ENCODE measurements around the gene CALCOCO1. TPM values are rescaled to one million over a fixed set of nuclear protein-coding genes. Genes with fewer than 3 reads are reported as not detected.

The CALCOCO1 gene
- total and polyA plus RNA-seq, 7 donors = 24.0 to 322 (median 232) TPM

DNA sequence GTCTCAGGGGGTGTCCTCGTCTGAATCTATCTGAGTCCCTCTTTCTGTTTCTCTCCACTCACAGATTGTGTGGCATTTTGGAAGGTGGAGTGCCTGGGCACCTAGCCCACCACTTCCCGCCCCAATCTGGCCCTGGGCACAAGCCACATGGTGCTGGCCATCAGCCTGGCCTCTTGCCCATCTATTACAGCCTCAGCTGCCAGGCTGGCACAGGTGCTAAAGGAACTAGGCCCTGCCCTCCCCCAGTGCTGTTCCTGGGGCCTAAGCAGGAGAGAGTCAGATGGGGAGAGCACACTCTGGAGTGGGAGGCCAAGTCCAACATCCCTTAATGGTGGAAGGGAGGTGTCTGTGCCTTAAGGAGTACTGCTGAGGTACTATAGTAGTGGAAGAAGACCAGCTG lies 8.3 kb upstream of the CALCOCO1 start:
- Histone ChIP-seq H3K4me3 (no peak overlapping the region), H3K36me3 (no peaks in the 10 kb centered on the region), H3K27me3 (peaks cover 23 to 51% (median 30%) of the 10 kb centered on the region in 3 donors), H3K27ac (no peak overlapping the region), H3K4me1 (peaks cover 0 to 19% (median 14%) of the 10 kb centered on the region in 4 donors), H3K9me3 (no peaks in the 10 kb centered on the region)
- 30 to 64% methylated on average over 2 of the region's 2 CpGs for WGBS, 2 donors
- TF ChIP-seq POLR2A (IDR thresholded peaks at IDR 0.05) = no peak
- TF ChIP-seq, protein P1, sequence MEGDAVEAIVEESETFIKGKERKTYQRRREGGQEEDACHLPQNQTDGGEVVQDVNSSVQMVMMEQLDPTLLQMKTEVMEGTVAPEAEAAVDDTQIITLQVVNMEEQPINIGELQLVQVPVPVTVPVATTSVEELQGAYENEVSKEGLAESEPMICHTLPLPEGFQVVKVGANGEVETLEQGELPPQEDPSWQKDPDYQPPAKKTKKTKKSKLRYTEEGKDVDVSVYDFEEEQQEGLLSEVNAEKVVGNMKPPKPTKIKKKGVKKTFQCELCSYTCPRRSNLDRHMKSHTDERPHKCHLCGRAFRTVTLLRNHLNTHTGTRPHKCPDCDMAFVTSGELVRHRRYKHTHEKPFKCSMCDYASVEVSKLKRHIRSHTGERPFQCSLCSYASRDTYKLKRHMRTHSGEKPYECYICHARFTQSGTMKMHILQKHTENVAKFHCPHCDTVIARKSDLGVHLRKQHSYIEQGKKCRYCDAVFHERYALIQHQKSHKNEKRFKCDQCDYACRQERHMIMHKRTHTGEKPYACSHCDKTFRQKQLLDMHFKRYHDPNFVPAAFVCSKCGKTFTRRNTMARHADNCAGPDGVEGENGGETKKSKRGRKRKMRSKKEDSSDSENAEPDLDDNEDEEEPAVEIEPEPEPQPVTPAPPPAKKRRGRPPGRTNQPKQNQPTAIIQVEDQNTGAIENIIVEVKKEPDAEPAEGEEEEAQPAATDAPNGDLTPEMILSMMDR (IDR thresholded peaks at IDR 0.05) = no peak
- no peak for TF ChIP-seq POLR2AphosphoS5 (IDR thresholded peaks at IDR 0.05)
- TF ChIP-seq EP300 (IDR thresholded peaks at IDR 0.05) = no peak
- intact Hi-C loops (cut with DNase I) = no loop called here
- no peak for DNase-seq

DNA sequence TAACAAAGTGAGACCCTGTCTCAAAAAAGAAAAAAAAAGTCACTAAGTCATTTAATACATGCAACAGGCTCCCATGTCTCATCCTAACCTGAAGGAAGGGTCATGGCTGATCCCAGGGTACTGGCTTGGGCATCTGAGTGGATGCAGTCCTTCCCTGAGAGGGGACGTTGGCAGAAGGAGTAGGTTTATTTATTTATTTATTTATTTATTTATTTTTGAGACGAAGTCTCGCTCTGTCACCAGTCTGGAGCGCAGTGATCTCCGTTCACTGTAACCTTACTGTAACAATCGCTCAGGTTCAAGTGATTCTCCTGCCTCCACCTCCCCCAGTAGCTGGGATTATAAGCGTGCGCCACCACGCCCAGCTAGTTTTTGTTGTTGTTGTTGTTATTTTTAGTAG lies 7.2 kb upstream of the CALCOCO1 start:
- DNase-seq = no peak

DNA sequence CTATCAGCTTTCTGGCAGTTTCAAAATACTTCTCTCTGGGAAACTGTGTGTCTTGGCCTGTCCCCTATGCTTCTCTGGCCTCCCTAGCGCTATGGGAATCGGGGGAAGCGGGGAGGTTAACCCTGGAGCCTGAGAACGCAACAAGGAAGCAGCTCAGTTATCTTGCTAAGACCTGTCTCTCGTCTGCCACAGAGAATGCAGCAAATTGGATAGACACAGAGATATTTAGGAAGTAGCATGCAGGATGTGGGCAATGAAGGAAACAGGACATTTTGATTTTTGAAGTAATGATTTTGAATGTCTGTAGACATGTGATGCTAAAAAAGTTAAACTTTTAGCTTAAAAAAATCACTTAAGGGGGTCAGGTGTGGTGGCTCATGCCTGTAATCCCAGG lies 6.6 kb upstream of the CALCOCO1 start:
- intact Hi-C loops (cut with DNase I) = no loop called here
- TF ChIP-seq, protein P1 (IDR thresholded peaks at IDR 0.05) = no peak
- TF ChIP-seq POLR2A (IDR thresholded peaks at IDR 0.05) (no peak), EP300 (IDR thresholded peaks at IDR 0.05) (no peak), POLR2AphosphoS5 (IDR thresholded peaks at IDR 0.05) (no peak)

More for the DNA sequence above, 7.2 kb upstream of the CALCOCO1 start:
- H3K36me3 ChIP-seq = no peaks in the 10 kb centered on the region
- H3K27ac ChIP-seq = no peak overlapping the region
- peaks cover 0 to 11% (median 6%) of the 10 kb centered on the region in 4 donors for H3K4me1 ChIP-seq
- intact Hi-C loops (cut with DNase I) = no loop called here
- H3K27me3 ChIP-seq = peaks cover 13 to 39% (median 19%) of the 10 kb centered on the region in 3 donors
- no peaks in the 10 kb centered on the region for H3K9me3 ChIP-seq
- no peak overlapping the region for H3K4me3 ChIP-seq
- TF ChIP-seq POLR2A (IDR thresholded peaks at IDR 0.05) (no peak), POLR2AphosphoS5 (IDR thresholded peaks at IDR 0.05) (no peak)
- TF ChIP-seq, protein P1 (IDR thresholded peaks at IDR 0.05) = no peak
- WGBS, 2 donors = 92 to 94% methylated on average over 9 of the region's 9 CpGs

DNA sequence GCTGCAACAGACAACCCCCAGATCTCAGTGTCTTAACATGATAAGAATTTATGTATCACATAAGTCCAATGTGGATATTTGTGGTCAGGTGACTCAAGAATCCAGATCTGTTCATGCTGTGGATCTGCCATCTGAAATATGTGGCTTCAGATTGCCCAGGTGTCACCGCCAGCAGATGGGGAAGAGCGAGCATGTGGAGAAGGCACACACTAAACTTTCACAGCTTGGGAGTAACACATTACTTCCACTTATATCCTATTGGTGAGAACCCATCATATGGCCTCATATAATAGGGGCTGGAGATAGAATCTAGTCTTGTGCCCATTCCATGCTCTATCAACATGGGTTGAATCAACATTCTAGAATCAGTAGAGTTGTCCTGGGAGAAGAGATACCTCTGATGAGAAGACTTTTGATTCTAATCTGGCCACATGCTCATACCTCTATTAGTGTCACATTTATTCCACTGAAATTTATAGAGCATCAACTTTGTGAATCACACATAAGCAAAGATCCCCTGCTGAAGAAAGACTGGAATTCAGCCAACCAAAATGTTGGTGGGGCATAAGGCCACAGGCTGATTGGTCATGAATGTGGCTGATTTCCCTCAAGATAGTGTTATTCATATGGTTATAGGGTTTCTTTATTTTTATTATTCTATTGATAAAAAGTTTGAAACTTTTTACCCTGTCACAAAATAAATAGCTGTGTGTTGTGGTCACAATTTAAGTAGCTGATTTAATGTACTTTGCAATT lies 6.0 kb upstream of the CALCOCO1 start:
- 89 to 97% methylated on average over 2 of the region's 2 CpGs for WGBS, 2 donors
- Histone ChIP-seq H3K9me3 (no peaks in the 10 kb centered on the region), H3K27me3 (peaks cover 1 to 27% (median 7%) of the 10 kb centered on the region in 3 donors), H3K27ac (no peak overlapping the region), H3K36me3 (no peaks in the 10 kb centered on the region), H3K4me3 (no peak overlapping the region), H3K4me1 (peaks cover 0 to 2% (median under 1%) of the 10 kb centered on the region in 4 donors)
- no peak for DNase-seq
- intact Hi-C loops (cut with DNase I) = no loop called here
- TF ChIP-seq, protein P1 (IDR thresholded peaks at IDR 0.05) = no peak
- TF ChIP-seq EP300 (IDR thresholded peaks at IDR 0.05) (no peak), POLR2A (IDR thresholded peaks at IDR 0.05) (no peak), POLR2AphosphoS5 (IDR thresholded peaks at IDR 0.05) (no peak)

More for the DNA sequence above, 6.6 kb upstream of the CALCOCO1 start:
- no peak for DNase-seq
- Histone ChIP-seq H3K9me3 (no peaks in the 10 kb centered on the region), H3K27ac (no peak overlapping the region), H3K27me3 (peaks cover 7 to 33% (median 13%) of the 10 kb centered on the region in 3 donors), H3K36me3 (no peaks in the 10 kb centered on the region), H3K4me3 (no peak overlapping the region), H3K4me1 (peaks cover 0 to 6% (median 3%) of the 10 kb centered on the region in 4 donors)
- WGBS, 2 donors = 43 to 71% methylated on average over 5 of the region's 5 CpGs

Measured in sigmoid colon (tissue), 7 donors.